ENCODE data around the gene GLB1L.

- TF ChIP-seq PBX3 (IDR thresholded peaks at IDR 0.05) = no peak
- TF ChIP-seq CTCF (IDR thresholded peaks at IDR 0.05) = no peak
These were observed 21.0 kb upstream of the GLB1L start for GRCh38 chr2:219266232-219266631.
